ENCODE results near the gene GRIK4.

The GRIK4 gene

DNA sequence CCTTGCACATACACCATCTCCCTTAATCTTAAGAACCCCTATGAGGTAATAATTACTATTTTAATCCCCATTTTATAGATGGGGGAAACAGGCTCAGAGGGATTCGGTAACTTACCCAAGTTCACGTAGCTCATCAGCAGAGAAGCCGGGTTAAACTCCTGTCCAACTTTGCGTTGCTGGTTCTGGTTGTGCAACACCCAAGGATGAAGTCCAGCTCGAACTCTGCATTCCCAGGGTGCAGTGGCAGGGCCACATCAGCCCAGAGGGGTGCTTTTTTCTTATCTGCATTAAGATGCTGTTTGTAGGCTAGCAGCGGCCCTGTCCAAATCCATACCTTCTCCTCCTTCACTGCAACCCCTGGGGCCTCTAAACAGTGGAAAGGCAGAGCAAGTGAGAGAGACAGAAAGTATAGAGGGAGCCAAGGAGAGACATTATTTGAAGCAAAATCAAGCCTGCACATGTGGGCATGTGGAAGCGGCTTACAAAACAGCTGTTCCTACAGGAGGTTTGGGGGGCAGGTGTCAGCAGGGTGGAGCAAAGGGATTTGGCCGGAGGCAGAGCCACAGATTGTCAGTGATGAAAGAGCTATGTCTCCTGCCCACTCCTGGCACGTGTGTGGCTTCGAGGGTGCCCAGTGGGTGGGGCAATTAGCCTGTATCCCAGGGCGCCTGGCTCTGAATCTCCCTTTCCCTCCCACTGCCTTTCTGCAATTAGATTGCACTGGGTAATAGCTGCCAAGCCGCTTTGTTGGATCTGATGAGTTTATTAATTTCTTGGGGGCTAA, 382.8 kb downstream of the GRIK4 start:
- Histone ChIP-seq H3K9ac (ENCODE audit: low read depth in 1 of 2, low read length in 2 of 2) (no peak overlapping the region), H3K27me3 (ENCODE audit: control insufficient read depth in 2 of 2, insufficient read depth in 2 of 2, low read length in 2 of 2) (no peaks in the 10 kb centered on the region), H3K9me3 (ENCODE audit: control insufficient read depth in 2 of 2, low read length in 2 of 2) (no peaks in the 10 kb centered on the region), H3K27ac (ENCODE audit: low read depth in 2 of 2, low read length in 2 of 2) (no peak overlapping the region), H3K36me3 (ENCODE audit: control insufficient read depth in 2 of 2, insufficient read depth in 2 of 2, low read length in 2 of 2) (no peaks in the 10 kb centered on the region), H3K4me1 (ENCODE audit: control insufficient read depth in 2 of 2, insufficient read depth in 2 of 2, low read length in 2 of 2) (no peaks in the 10 kb centered on the region), H3K4me3 (ENCODE audit: low read length in 2 of 2) (no peak overlapping the region)

DNA sequence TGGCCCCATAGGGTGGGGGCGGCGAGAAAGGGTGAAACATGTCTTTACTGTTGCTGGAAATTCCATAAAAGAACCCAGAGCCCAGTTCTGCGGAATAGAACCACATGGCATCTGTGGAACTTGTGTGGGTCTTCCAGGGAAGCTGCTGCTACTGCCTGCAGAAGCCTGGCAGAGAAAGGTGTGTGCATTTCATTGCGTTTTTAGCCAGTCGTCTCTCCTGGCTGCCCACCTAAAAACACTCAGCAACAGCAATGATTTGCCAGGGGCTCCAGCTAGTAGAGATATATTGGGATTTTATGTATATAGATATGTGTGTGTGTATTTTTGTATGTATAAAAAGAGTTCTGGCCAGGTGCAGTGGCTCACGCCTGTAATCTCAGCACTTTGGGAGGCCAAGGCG, 385.1 kb downstream of the GRIK4 start:
- no peak overlapping the region for H3K9ac ChIP-seq (ENCODE audit: low read depth in 1 of 2, low read length in 2 of 2)
- H3K9me3 ChIP-seq (ENCODE audit: control insufficient read depth in 2 of 2, low read length in 2 of 2): no peaks in the 10 kb centered on the region
- H3K4me3 ChIP-seq (ENCODE audit: low read length in 2 of 2): no peak overlapping the region
- H3K27me3 ChIP-seq (ENCODE audit: control insufficient read depth in 2 of 2, insufficient read depth in 2 of 2, low read length in 2 of 2): peaks cover 0 to 3% of the 10 kb centered on the region in 2 donors
- H3K27ac ChIP-seq (ENCODE audit: low read depth in 2 of 2, low read length in 2 of 2): no peak overlapping the region
- no peaks in the 10 kb centered on the region for H3K36me3 ChIP-seq (ENCODE audit: control insufficient read depth in 2 of 2, insufficient read depth in 2 of 2, low read length in 2 of 2)
- no peaks in the 10 kb centered on the region for H3K4me1 ChIP-seq (ENCODE audit: control insufficient read depth in 2 of 2, insufficient read depth in 2 of 2, low read length in 2 of 2)

DNA sequence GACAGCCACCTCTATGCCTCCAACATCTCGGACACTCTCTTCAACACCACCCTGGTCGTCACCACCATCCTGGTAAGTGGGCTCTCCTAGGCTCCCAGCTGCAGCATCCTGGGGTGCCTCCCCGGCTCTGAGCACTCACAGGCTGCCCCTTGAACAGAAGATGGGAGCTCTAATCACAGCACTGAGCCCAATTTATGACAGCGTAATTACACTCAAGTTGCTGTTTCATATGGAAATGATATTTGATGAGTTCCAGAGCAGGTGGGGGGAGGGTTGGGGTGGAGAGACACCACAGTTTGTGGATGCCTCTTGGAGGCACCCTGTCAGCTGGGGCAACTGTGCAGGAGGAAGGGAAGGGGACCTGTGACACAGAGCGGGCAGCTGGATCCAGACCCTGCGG, 387.0 kb downstream of the GRIK4 start:
- H3K9me3 ChIP-seq (ENCODE audit: control insufficient read depth in 2 of 2, low read length in 2 of 2): no peaks in the 10 kb centered on the region
- peaks cover 0 to 3% of the 10 kb centered on the region in 2 donors for H3K27me3 ChIP-seq (ENCODE audit: control insufficient read depth in 2 of 2, insufficient read depth in 2 of 2, low read length in 2 of 2)
- H3K36me3 ChIP-seq (ENCODE audit: control insufficient read depth in 2 of 2, insufficient read depth in 2 of 2, low read length in 2 of 2): no peaks in the 10 kb centered on the region
- no peak overlapping the region for H3K27ac ChIP-seq (ENCODE audit: low read depth in 2 of 2, low read length in 2 of 2)
- H3K4me1 ChIP-seq (ENCODE audit: control insufficient read depth in 2 of 2, insufficient read depth in 2 of 2, low read length in 2 of 2): no peaks in the 10 kb centered on the region
- H3K9ac ChIP-seq (ENCODE audit: low read depth in 1 of 2, low read length in 2 of 2): no peak overlapping the region
- no peak overlapping the region for H3K4me3 ChIP-seq (ENCODE audit: low read length in 2 of 2)

DNA sequence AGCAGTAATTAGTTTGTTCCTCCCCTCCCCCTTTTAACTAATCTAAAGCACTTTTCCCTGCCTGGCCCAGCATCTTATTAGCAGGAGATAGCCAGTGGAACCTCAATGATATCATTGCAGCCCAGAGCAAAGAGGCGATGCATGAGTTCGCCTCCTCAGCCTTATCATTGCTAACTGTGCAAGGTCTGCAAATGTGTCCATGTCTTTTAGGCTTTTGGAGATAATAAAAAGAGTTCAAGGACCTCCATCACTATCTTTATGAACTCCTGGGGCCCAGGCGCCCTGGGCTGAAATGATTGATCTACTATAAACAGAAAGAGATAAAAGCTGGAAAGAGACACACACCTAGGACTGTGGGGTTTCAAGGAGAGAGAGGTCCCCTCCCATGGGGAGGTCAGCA, 388.2 kb downstream of the GRIK4 start:
- Histone ChIP-seq H3K9ac (ENCODE audit: low read depth in 1 of 2, low read length in 2 of 2) (no peak overlapping the region), H3K9me3 (ENCODE audit: control insufficient read depth in 2 of 2, low read length in 2 of 2) (no peaks in the 10 kb centered on the region), H3K27ac (ENCODE audit: low read depth in 2 of 2, low read length in 2 of 2) (no peak overlapping the region), H3K36me3 (ENCODE audit: control insufficient read depth in 2 of 2, insufficient read depth in 2 of 2, low read length in 2 of 2) (no peaks in the 10 kb centered on the region), H3K4me3 (ENCODE audit: low read length in 2 of 2) (no peak overlapping the region), H3K27me3 (ENCODE audit: control insufficient read depth in 2 of 2, insufficient read depth in 2 of 2, low read length in 2 of 2) (peaks cover 2 to 3% of the 10 kb centered on the region in 2 donors), H3K4me1 (ENCODE audit: control insufficient read depth in 2 of 2, insufficient read depth in 2 of 2, low read length in 2 of 2) (no peaks in the 10 kb centered on the region)

DNA sequence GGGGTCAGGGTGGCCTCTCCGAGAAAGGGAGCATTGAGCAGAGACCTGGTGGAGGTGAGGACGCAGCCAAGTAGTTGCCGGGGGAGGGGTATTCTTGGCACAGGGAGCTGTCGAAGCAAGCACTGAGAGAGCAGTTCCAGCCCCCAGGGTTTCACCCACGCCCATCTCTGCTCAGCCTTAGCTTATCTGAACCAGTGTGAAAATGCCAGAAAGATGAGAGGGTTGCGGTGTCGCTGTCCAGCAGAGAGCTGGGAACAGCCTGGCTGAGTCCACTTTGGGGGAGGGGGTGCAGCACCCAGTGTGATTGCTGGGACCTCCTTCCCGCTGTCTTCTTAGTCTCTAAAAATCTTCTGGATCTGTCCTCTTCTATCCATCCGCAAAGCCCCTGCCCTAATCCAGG, 389.1 kb downstream of the GRIK4 start:
- Histone ChIP-seq H3K9ac (ENCODE audit: low read depth in 1 of 2, low read length in 2 of 2) (no peak overlapping the region), H3K9me3 (ENCODE audit: control insufficient read depth in 2 of 2, low read length in 2 of 2) (no peaks in the 10 kb centered on the region), H3K4me3 (ENCODE audit: low read length in 2 of 2) (no peak overlapping the region), H3K36me3 (ENCODE audit: control insufficient read depth in 2 of 2, insufficient read depth in 2 of 2, low read length in 2 of 2) (no peaks in the 10 kb centered on the region), H3K27ac (ENCODE audit: low read depth in 2 of 2, low read length in 2 of 2) (no peak overlapping the region), H3K27me3 (ENCODE audit: control insufficient read depth in 2 of 2, insufficient read depth in 2 of 2, low read length in 2 of 2) (peaks cover 2 to 3% of the 10 kb centered on the region in 2 donors), H3K4me1 (ENCODE audit: control insufficient read depth in 2 of 2, insufficient read depth in 2 of 2, low read length in 2 of 2) (no peaks in the 10 kb centered on the region)

DNA sequence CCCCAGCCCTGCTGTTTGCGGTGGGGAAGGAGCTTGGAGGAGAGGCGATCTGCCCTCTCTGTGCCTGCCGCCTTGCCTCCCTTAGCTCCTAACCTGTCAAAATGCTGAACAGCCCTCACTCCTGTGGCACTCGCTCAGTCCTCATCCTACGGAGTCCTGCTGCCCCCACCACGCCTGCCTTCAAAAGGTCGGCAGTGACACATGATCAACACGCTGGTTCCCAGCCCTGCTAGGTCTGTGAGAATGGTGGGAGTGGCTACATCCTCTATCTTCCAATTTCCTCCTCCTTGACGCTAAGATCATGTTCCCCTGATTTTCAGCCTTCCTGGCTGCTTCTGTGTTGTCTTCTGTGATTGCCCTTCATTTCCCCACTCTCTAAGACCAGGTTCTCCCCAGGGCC, 392.1 kb downstream of the GRIK4 start:
- Histone ChIP-seq H3K4me1 (ENCODE audit: control insufficient read depth in 2 of 2, insufficient read depth in 2 of 2, low read length in 2 of 2) (no peaks in the 10 kb centered on the region), H3K27ac (ENCODE audit: low read depth in 2 of 2, low read length in 2 of 2) (no peak overlapping the region), H3K9ac (ENCODE audit: low read depth in 1 of 2, low read length in 2 of 2) (no peak overlapping the region), H3K36me3 (ENCODE audit: control insufficient read depth in 2 of 2, insufficient read depth in 2 of 2, low read length in 2 of 2) (no peaks in the 10 kb centered on the region), H3K9me3 (ENCODE audit: control insufficient read depth in 2 of 2, low read length in 2 of 2) (no peaks in the 10 kb centered on the region), H3K4me3 (ENCODE audit: low read length in 2 of 2) (no peak overlapping the region), H3K27me3 (ENCODE audit: control insufficient read depth in 2 of 2, insufficient read depth in 2 of 2, low read length in 2 of 2) (peaks cover 2 to 3% of the 10 kb centered on the region in 2 donors)

DNA sequence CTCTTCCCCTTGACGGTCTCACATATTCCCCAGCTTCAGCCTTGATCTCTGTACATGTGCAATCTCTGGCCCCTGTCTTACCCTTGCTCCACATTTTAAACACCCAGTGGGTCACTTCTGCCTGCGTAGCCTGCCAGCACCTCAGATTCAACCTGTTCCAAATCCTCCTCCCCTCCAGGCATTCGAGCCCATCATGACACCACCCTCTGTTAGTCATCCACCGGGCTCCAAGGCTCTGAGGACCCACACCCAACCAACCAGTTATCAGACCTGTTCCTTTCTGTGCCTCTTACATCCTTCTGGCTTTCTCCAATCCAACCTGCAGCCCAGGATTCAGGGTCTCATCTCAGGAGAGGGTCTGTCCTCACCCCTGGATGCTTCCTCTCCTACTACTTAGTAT, 392.6 kb downstream of the GRIK4 start:
- H3K27ac ChIP-seq (ENCODE audit: low read depth in 2 of 2, low read length in 2 of 2): no peak overlapping the region
- no peaks in the 10 kb centered on the region for H3K4me1 ChIP-seq (ENCODE audit: control insufficient read depth in 2 of 2, insufficient read depth in 2 of 2, low read length in 2 of 2)
- peaks cover 2 to 3% of the 10 kb centered on the region in 2 donors for H3K27me3 ChIP-seq (ENCODE audit: control insufficient read depth in 2 of 2, insufficient read depth in 2 of 2, low read length in 2 of 2)
- no peaks in the 10 kb centered on the region for H3K36me3 ChIP-seq (ENCODE audit: control insufficient read depth in 2 of 2, insufficient read depth in 2 of 2, low read length in 2 of 2)
- H3K9me3 ChIP-seq (ENCODE audit: control insufficient read depth in 2 of 2, low read length in 2 of 2): no peaks in the 10 kb centered on the region
- no peak overlapping the region for H3K4me3 ChIP-seq (ENCODE audit: low read length in 2 of 2)
- H3K9ac ChIP-seq (ENCODE audit: low read depth in 1 of 2, low read length in 2 of 2): no peak overlapping the region

DNA sequence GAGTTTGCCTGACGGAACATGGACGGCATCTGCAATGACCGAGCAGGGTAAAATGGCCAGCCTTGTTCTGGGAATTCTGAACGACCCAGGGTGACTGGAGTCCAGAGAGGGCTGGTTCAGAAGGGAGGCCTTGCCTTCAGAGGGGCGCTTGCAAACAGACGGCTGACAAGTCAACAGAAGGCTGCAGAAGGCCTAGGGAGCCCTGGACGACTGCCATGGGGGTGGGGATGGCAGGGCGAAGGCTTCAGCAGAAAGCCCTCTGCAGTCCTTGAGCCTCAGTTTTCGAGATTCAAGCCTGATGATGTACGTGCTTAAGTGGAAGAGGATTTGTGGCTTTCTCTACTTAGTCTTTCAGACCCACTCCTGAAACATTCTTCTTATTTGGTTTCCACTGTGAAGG, 395.2 kb downstream of the GRIK4 start:
- Histone ChIP-seq H3K4me3 (ENCODE audit: low read length in 2 of 2) (no peak overlapping the region), H3K27me3 (ENCODE audit: control insufficient read depth in 2 of 2, insufficient read depth in 2 of 2, low read length in 2 of 2) (peaks cover 0 to 2% of the 10 kb centered on the region in 2 donors), H3K9me3 (ENCODE audit: control insufficient read depth in 2 of 2, low read length in 2 of 2) (no peaks in the 10 kb centered on the region), H3K36me3 (ENCODE audit: control insufficient read depth in 2 of 2, insufficient read depth in 2 of 2, low read length in 2 of 2) (no peaks in the 10 kb centered on the region), H3K27ac (ENCODE audit: low read depth in 2 of 2, low read length in 2 of 2) (no peak overlapping the region), H3K4me1 (ENCODE audit: control insufficient read depth in 2 of 2, insufficient read depth in 2 of 2, low read length in 2 of 2) (no peaks in the 10 kb centered on the region), H3K9ac (ENCODE audit: low read depth in 1 of 2, low read length in 2 of 2) (no peak overlapping the region)

DNA sequence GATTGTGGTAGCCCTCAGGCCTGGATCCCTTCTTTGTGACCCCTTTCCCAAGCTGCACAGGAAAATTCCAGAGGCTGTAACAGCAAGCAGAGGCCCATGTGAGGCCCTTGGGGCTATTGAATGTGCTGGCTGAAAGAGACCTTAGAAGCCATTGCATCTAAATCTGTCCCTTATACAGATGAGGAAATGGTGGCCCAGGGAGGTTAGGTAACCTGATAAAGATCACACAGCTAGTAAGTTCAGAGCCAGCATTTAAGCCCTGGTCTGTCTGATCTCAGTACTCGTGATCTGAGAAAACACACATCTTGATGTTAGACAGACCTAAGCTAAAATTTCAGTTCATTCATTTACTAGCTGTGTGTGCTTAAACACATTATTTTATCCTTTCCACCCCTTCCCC, 396.4 kb downstream of the GRIK4 start:
- H3K4me1 ChIP-seq (ENCODE audit: control insufficient read depth in 2 of 2, insufficient read depth in 2 of 2, low read length in 2 of 2): no peaks in the 10 kb centered on the region
- H3K9me3 ChIP-seq (ENCODE audit: control insufficient read depth in 2 of 2, low read length in 2 of 2): no peaks in the 10 kb centered on the region
- H3K36me3 ChIP-seq (ENCODE audit: control insufficient read depth in 2 of 2, insufficient read depth in 2 of 2, low read length in 2 of 2): no peaks in the 10 kb centered on the region
- H3K27ac ChIP-seq (ENCODE audit: low read depth in 2 of 2, low read length in 2 of 2): no peak overlapping the region
- H3K9ac ChIP-seq (ENCODE audit: low read depth in 1 of 2, low read length in 2 of 2): no peak overlapping the region
- no peak overlapping the region for H3K4me3 ChIP-seq (ENCODE audit: low read length in 2 of 2)
- peaks cover 2 to 4% of the 10 kb centered on the region in 2 donors for H3K27me3 ChIP-seq (ENCODE audit: control insufficient read depth in 2 of 2, insufficient read depth in 2 of 2, low read length in 2 of 2)

DNA sequence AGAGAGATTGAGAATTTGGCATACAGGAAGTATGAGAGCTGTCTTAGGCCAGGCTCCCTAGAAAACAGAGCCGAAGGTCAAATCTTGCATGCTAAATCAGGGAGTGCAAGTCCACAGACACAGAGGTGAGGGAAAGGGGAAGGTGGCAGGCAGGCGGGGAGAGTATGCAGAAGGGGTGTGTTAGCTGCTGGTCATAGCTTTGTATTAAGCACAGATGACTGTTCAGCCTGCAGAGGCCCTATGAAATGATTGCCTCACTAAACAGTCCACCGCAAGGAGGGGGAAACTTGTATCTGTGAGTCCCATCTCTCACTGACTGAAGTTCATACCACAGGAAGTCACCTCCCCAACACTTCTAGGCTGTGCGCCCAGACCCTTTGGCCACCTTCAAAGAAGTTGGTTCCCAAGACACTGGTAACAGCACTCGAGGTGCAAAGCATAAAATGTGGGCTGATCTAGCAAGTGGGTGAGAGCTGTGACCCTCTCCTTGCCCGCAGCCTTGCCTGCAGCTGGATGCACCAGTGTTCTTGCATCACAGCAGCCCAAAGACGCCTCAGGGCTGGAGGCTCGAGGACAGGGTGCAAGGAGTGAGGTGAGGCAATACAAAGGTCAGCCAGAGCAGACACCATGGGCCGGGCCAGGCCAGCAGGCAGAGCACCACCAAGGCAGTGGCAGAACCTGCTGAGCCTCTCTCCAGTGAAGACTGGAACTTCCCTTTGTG, 397.1 kb downstream of the GRIK4 start:
- Histone ChIP-seq H3K9ac (ENCODE audit: low read depth in 1 of 2, low read length in 2 of 2) (no peak overlapping the region), H3K27ac (ENCODE audit: low read depth in 2 of 2, low read length in 2 of 2) (no peak overlapping the region), H3K27me3 (ENCODE audit: control insufficient read depth in 2 of 2, insufficient read depth in 2 of 2, low read length in 2 of 2) (peaks cover 2 to 4% of the 10 kb centered on the region in 2 donors), H3K9me3 (ENCODE audit: control insufficient read depth in 2 of 2, low read length in 2 of 2) (no peaks in the 10 kb centered on the region), H3K4me1 (ENCODE audit: control insufficient read depth in 2 of 2, insufficient read depth in 2 of 2, low read length in 2 of 2) (no peaks in the 10 kb centered on the region), H3K4me3 (ENCODE audit: low read length in 2 of 2) (no peak overlapping the region), H3K36me3 (ENCODE audit: control insufficient read depth in 2 of 2, insufficient read depth in 2 of 2, low read length in 2 of 2) (no peaks in the 10 kb centered on the region)

All from mucosa of rectum (tissue), 2 donors.